ENCODE measurements around the gene BTNL8.

GRCh38 chr5:180969406-180969805 lies 70.4 kb downstream of the BTNL8 start:
- TF ChIP-seq CTCF (IDR thresholded peaks at IDR 0.05; ENCODE audit: borderline replicate concordance, extremely low read depth, low read length, poor library complexity, severe bottlenecking) (no peak), EZH2 (IDR thresholded peaks at IDR 0.05; ENCODE audit: borderline replicate concordance, low read depth, low read length, severe bottlenecking) (no peak)

Data from DND-41 (cell line).